ENCODE measurements around the gene FCHSD2. TPM values are rescaled to one million over a fixed set of nuclear protein-coding genes. Genes with fewer than 3 reads are reported as not detected.

Gene FCHSD2
- total RNA-seq, 4 donors from 2014 or later: 6.7 to 14.7 (median 8.5) TPM

- peak in 1 of 2 donors; percentile 77 for DNase-seq (ENCODE audit: low spot score in 2 of 2)
- TF ChIP-seq CTCF (IDR thresholded peaks at IDR 0.05) (no peak), POLR2A (IDR thresholded peaks at IDR 0.05) (no peak)
- intact Hi-C loops (cut with DNase I; ENCODE audit: low total_unique reads): loop anchor here (10.0 kb wide), 1 partner anchor 46 kb away; no protein-coding TSS in a partner anchor
- H3K4me3 ChIP-seq (ENCODE audit: low read depth, poor library complexity, severe bottlenecking): no peak overlapping the region
- 53 to 78% methylated on average over 4 of the region's 4 CpGs for WGBS, 2 donors
Observed at GRCh38 chr11:73188301-73188700, 46.2 kb upstream of the FCHSD2 start.

- H3K4me3 ChIP-seq (ENCODE audit: low read depth, poor library complexity, severe bottlenecking): no peak overlapping the region
- TF ChIP-seq CTCF (IDR thresholded peaks at IDR 0.05): no peak
- no peak for TF ChIP-seq POLR2A (IDR thresholded peaks at IDR 0.05)
- intact Hi-C loops (cut with DNase I; ENCODE audit: low total_unique reads): loop anchor here (10.0 kb wide), 1 partner anchor 47 kb away; no protein-coding TSS in a partner anchor
- peak in 1 of 2 donors; percentile 85 for DNase-seq (ENCODE audit: low spot score in 2 of 2)
- 50 to 73% methylated on average over 1 of the region's 1 CpG for WGBS, 2 donors
Observed at GRCh38 chr11:73187854-73188253, 45.7 kb upstream of the FCHSD2 start.

- no peak for TF ChIP-seq CTCF (IDR thresholded peaks at IDR 0.05)
- TF ChIP-seq POLR2A (IDR thresholded peaks at IDR 0.05): no peak
- 54 to 64% methylated on average over 4 of the region's 4 CpGs for WGBS, 2 donors
- intact Hi-C loops (cut with DNase I; ENCODE audit: low total_unique reads): loop anchor here (10.0 kb wide), 1 partner anchor 48 kb away; no protein-coding TSS in a partner anchor
- DNase-seq (ENCODE audit: low spot score in 2 of 2): peak in 1 of 2 donors; percentile 67
- H3K4me3 ChIP-seq (ENCODE audit: low read depth, poor library complexity, severe bottlenecking): no peak overlapping the region
Observed at GRCh38 chr11:73186886-73187285, 44.8 kb upstream of the FCHSD2 start.

- WGBS, 2 donors: 50 to 59% methylated on average over 10 of the region's 10 CpGs
- H3K4me3 ChIP-seq (ENCODE audit: low read depth, poor library complexity, severe bottlenecking): no peak overlapping the region
- no peak for DNase-seq (ENCODE audit: low spot score in 2 of 2)
- TF ChIP-seq CTCF (IDR thresholded peaks at IDR 0.05) (no peak), POLR2A (IDR thresholded peaks at IDR 0.05) (no peak)
- intact Hi-C loops (cut with DNase I; ENCODE audit: low total_unique reads): loop anchor here (10.0 kb wide), 1 partner anchor 48 kb away; no protein-coding TSS in a partner anchor
Observed at GRCh38 chr11:73186294-73186850, 44.3 kb upstream of the FCHSD2 start.

- intact Hi-C loops (cut with DNase I; ENCODE audit: low total_unique reads): loop anchor here (10.0 kb wide), 1 partner anchor 49 kb away; no protein-coding TSS in a partner anchor
- TF ChIP-seq POLR2A (IDR thresholded peaks at IDR 0.05) (no peak), CTCF (IDR thresholded peaks at IDR 0.05) (no peak)
- DNase-seq (ENCODE audit: low spot score in 2 of 2): peak in 1 of 2 donors; percentile 83
- no peak overlapping the region for H3K4me3 ChIP-seq (ENCODE audit: low read depth, poor library complexity, severe bottlenecking)
- WGBS, 2 donors: 31 to 40% methylated on average over 7 to 13 of the region's 13 CpGs
Observed at GRCh38 chr11:73185680-73186293, 43.7 kb upstream of the FCHSD2 start.

Measured in lower leg skin (tissue), 4 donors.